MCF 10A (cell line): ENCODE measurements around the gene GP1BB. TPM values are rescaled to one million over a fixed set of nuclear protein-coding genes. Genes with fewer than 3 reads are reported as not detected.

Experiments
- BruUV-seq: library from RNA; stranded (reverse); fragments of 400-500 nt; replicated peaks from 2 replicates; lab custom pipeline; 2021; lab: Mats Ljungman, UMichigan
- CTCF ChIA-PET: fragments of 300-600 bp; sonication (Branson Sonifier 250); formaldehyde crosslinking; extraction: SDS; loops from one replicate; lab custom pipeline; 2021; ENCODE audit warnings: antibody characterized with exemption, inconsistent platforms; lab: Yijun Ruan, JAX
- POLR2A ChIA-PET: fragments of 300-600, 350-650 bp; sonication (Branson Sonifier 250); formaldehyde crosslinking; extraction: SDS; loops from one replicate; lab custom pipeline; 2020; ENCODE audit warnings: antibody characterized with exemption, inconsistent platforms; lab: Yijun Ruan, JAX
- DNase-seq: peaks from one replicate; pipeline ENCODE4 v3.0.0-alpha.2; 2018; ENCODE audit not compliant: unreplicated experiment
- H3K27ac Mint-ChIP-seq: one replicate; pipeline ENCODE4 v1.8.0; 2022; ENCODE audit warnings: mild to moderate bottlenecking, low read depth, mixed read lengths; ENCODE audit not compliant: unreplicated experiment
- H3K27me3 Mint-ChIP-seq: one replicate; pipeline ENCODE4 v1.8.0; 2022; ENCODE audit warnings: mixed read lengths; ENCODE audit not compliant: insufficient read depth, unreplicated experiment
- H3K36me3 Mint-ChIP-seq: one replicate; pipeline ENCODE4 v1.8.0; 2022; ENCODE audit warnings: mild to moderate bottlenecking, moderate library complexity, mixed read lengths; ENCODE audit not compliant: insufficient read depth, unreplicated experiment
- H3K4me1 Mint-ChIP-seq: one replicate; pipeline ENCODE4 v1.8.0; 2022; ENCODE audit warnings: mixed read lengths; ENCODE audit not compliant: insufficient read depth, unreplicated experiment
- H3K4me3 Mint-ChIP-seq: one replicate; pipeline ENCODE4 v1.8.0; 2022; ENCODE audit warnings: mild to moderate bottlenecking, moderate library complexity, mixed read lengths; ENCODE audit not compliant: unreplicated experiment
- H3K9me3 Mint-ChIP-seq: one replicate; pipeline ENCODE4 v1.8.0; 2022; ENCODE audit warnings: mixed read lengths; ENCODE audit not compliant: unreplicated experiment
- intact Hi-C: fragments of 100-400 bp; cut with micrococcal nuclease; formaldehyde crosslinking; loops from 2 replicates; pipeline ENCODE4 v1.14.1; 2022
- total RNA-seq: library from RNA; stranded (reverse); gene quantifications from 2 replicates; pipeline ENCODE4 v1.2.3, GENCODE V29; 2022
- TF ChIP-seq, protein P1 (sequence below): fragments of 200-600 bp; IDR thresholded peaks from one replicate; pipeline ENCODE4 v1.8.0; 2022; ENCODE audit warnings: antibody characterized with exemption, mild to moderate bottlenecking; ENCODE audit not compliant: unreplicated experiment

Gene GP1BB
- total RNA-seq, 1 experiment from 2014 or later = 0.37 TPM

DNA sequence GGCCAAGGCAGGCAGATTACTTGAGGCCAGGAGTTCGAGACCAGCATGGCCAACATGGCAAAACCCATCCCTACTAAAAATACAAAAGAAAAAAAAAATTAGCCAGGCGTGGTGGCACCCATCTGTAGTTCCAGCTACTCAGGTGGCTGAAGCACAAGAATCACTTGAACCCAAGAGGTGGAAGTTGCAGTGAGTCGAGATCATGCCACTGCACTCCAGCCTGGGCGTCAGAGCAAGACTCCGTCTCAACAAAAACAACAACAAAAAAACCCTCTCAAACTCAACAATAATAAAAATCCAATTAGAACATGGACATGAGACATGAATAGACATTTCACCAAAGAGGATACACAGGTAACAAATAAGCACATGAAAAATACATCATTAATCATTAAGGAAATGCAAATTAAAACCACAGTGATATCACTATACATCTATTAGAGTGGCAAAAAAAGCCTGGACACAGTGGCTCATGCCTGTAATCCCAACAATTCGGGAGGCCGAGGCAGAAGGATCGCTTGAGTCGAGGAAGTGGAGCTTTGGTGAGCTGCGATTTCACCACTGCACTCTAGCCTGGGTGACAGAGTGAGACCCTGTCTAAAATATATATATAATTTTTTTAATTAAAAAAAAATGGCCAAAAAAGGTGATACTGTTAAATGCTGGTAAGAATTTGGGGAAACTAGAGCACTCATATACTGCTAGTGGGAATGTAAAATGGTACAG, 21.8 kb upstream of the GP1BB start:
- intact Hi-C loops = no loop called here
- H3K36me3 Mint-ChIP-seq = no peaks in the 10 kb centered on the region
- CTCF ChIA-PET = interaction anchor here (0.6 to 0.9 kb wide), 3 partner anchors 29 to 210 kb away, joined by 3 to 4 read pairs (median 3); no protein-coding TSS in a partner anchor

DNA sequence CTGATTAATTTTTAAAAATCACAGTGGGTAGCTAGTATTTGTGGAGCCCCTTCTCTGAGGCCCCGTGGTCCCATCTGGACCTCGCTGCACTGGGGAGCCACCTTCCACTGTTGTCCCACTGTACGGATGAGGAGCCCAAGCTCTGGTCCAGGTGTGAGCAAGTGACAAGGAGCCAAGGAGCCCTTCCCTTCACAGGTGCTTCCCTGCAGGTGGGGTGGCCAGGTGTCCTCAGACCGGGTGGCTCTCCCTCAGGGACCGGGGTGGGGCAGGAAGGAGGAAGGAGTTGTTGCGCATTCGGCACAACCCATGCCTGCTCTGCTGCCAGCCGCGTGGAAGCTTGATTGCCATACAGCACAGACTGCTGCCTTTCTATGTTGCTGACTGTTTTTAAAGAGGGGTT, 19.5 kb upstream of the GP1BB start:
- DNase-seq = no peak
- ChIA-PET CTCF (no interaction called here), POLR2A (interaction anchor here (0.6 kb wide), 1 partner anchor 525 kb away, joined by 3 read pairs; the partner anchor contains the start of gene SLC25A1)
- TF ChIP-seq, protein P1, sequence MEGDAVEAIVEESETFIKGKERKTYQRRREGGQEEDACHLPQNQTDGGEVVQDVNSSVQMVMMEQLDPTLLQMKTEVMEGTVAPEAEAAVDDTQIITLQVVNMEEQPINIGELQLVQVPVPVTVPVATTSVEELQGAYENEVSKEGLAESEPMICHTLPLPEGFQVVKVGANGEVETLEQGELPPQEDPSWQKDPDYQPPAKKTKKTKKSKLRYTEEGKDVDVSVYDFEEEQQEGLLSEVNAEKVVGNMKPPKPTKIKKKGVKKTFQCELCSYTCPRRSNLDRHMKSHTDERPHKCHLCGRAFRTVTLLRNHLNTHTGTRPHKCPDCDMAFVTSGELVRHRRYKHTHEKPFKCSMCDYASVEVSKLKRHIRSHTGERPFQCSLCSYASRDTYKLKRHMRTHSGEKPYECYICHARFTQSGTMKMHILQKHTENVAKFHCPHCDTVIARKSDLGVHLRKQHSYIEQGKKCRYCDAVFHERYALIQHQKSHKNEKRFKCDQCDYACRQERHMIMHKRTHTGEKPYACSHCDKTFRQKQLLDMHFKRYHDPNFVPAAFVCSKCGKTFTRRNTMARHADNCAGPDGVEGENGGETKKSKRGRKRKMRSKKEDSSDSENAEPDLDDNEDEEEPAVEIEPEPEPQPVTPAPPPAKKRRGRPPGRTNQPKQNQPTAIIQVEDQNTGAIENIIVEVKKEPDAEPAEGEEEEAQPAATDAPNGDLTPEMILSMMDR = no peak
- H3K27me3 Mint-ChIP-seq = no peaks in the 10 kb centered on the region
- no peaks in the 10 kb centered on the region for H3K9me3 Mint-ChIP-seq
- BruUV-seq = no TSS peak
- no peaks in the 10 kb centered on the region for H3K36me3 Mint-ChIP-seq
- no peak overlapping the region for H3K27ac Mint-ChIP-seq
- H3K4me1 Mint-ChIP-seq = no peaks in the 10 kb centered on the region
- intact Hi-C loops = no loop called here
- H3K4me3 Mint-ChIP-seq = no peak overlapping the region

More for the DNA sequence above, 21.8 kb upstream of the GP1BB start:
- no peaks in the 10 kb centered on the region for H3K9me3 Mint-ChIP-seq
- TF ChIP-seq, protein P1 = no peak
- no peaks in the 10 kb centered on the region for H3K27me3 Mint-ChIP-seq
- H3K27ac Mint-ChIP-seq = no peak overlapping the region
- H3K4me3 Mint-ChIP-seq = no peak overlapping the region
- BruUV-seq = no TSS peak
- no peaks in the 10 kb centered on the region for H3K4me1 Mint-ChIP-seq
- POLR2A ChIA-PET = interaction anchor here (0.5 kb wide), 1 partner anchor 10 kb away, joined by 4 read pairs; no protein-coding TSS in a partner anchor
- no peak for DNase-seq

DNA sequence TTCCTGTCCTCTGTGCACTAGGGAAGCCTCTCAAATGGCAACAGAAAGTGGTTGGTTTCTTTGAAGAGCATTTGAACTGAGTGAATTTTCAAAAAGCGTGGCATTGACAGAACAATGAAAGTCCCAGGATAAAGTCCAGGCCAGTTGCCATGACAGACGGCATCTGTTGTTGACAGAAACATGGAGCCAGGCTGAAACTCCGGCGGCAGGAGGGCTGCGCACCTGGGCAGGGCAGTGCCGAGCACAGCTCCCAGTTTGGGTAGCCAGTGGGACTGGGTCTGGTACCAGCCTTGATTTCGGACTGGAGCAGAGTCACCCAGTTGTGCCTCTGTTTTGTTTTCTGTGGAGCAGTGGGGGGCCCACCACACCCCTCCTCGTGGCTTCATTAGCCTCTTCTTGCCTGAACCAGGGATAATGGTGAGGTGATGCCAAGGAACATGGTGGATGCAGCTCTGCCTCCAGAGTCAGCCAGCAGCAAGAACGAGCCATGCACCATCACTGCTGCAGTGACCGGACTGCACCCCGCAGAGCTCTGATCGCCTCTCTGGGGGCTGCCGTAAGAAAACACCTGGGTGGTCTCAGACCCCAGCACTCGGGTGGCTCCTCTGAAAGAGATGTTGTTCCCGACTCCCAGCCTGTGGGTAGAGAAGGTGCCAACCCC, 18.9 kb upstream of the GP1BB start:
- TF ChIP-seq, protein P1 = no peak
- H3K9me3 Mint-ChIP-seq = no peaks in the 10 kb centered on the region
- DNase-seq = no peak
- H3K27ac Mint-ChIP-seq = no peak overlapping the region
- H3K4me1 Mint-ChIP-seq = no peaks in the 10 kb centered on the region
- ChIA-PET CTCF (no interaction called here), POLR2A (interaction anchor here (0.6 kb wide), 1 partner anchor 526 kb away, joined by 3 read pairs; the partner anchor contains the start of gene SLC25A1)
- H3K36me3 Mint-ChIP-seq = no peaks in the 10 kb centered on the region
- BruUV-seq = no TSS peak
- H3K27me3 Mint-ChIP-seq = no peaks in the 10 kb centered on the region
- intact Hi-C loops = no loop called here
- H3K4me3 Mint-ChIP-seq = no peak overlapping the region
